Stimulated activated memory B cell treated with anti-CD40 and anti-IgM and Interleukin-4, amounts not matched to agents 10 μg/mL and 1 μg/mL and 100 μg/mL, for 72 hours (primary cell): ENCODE results near the gene PARD6G.

ENCODE experiments used
- ATAC-seq: fragments of 150-1000 bp; cut with Tn5 transposase; 2 replicates; pipeline ENCODE4 v1.10.0; 2021
- H3K27ac Mint-ChIP-seq: one replicate; pipeline ENCODE4 v1.8.0; 2022; ENCODE audit warnings: mild to moderate bottlenecking, mixed read lengths
- H3K27me3 Mint-ChIP-seq: one replicate; pipeline ENCODE4 v1.8.0; 2022; ENCODE audit warnings: mixed read lengths
- H3K36me3 Mint-ChIP-seq: one replicate; pipeline ENCODE4 v1.8.0; 2022; ENCODE audit warnings: mixed read lengths
- H3K4me1 Mint-ChIP-seq: one replicate; pipeline ENCODE4 v1.8.0; 2022; ENCODE audit warnings: mixed read lengths
- H3K4me3 Mint-ChIP-seq: one replicate; pipeline ENCODE4 v1.8.0; 2022; ENCODE audit warnings: mild to moderate bottlenecking, moderate library complexity, mixed read lengths
- H3K9me3 Mint-ChIP-seq: one replicate; pipeline ENCODE4 v1.8.0; 2022; ENCODE audit warnings: mixed read lengths

The PARD6G gene

GRCh38 chr18:80143881-80144280 is 103.4 kb downstream of the PARD6G start:
- ATAC-seq = no peak
- H3K36me3 Mint-ChIP-seq = no peaks in the 10 kb centered on the region
- no peak overlapping the region for H3K27ac Mint-ChIP-seq
- no peaks in the 10 kb centered on the region for H3K27me3 Mint-ChIP-seq
- no peaks in the 10 kb centered on the region for H3K9me3 Mint-ChIP-seq
- no peak overlapping the region for H3K4me3 Mint-ChIP-seq
- H3K4me1 Mint-ChIP-seq = no peaks in the 10 kb centered on the region

- peaks cover 26% of the 10 kb centered on the region for H3K36me3 Mint-ChIP-seq
- no peaks in the 10 kb centered on the region for H3K4me1 Mint-ChIP-seq
- ATAC-seq = no peak
- H3K27me3 Mint-ChIP-seq = no peaks in the 10 kb centered on the region
- H3K9me3 Mint-ChIP-seq = no peaks in the 10 kb centered on the region
- H3K27ac Mint-ChIP-seq = no peak overlapping the region
- no peak overlapping the region for H3K4me3 Mint-ChIP-seq
Observed at GRCh38 chr18:80140455-80140985, 106.8 kb downstream of the PARD6G start.

GRCh38 chr18:80137976-80138375 is 109.3 kb downstream of the PARD6G start:
- H3K4me1 Mint-ChIP-seq = no peaks in the 10 kb centered on the region
- H3K9me3 Mint-ChIP-seq = no peaks in the 10 kb centered on the region
- H3K27ac Mint-ChIP-seq = no peak overlapping the region
- ATAC-seq = no peak
- no peaks in the 10 kb centered on the region for H3K27me3 Mint-ChIP-seq
- H3K4me3 Mint-ChIP-seq = no peak overlapping the region
- peaks cover 47% of the 10 kb centered on the region for H3K36me3 Mint-ChIP-seq

GRCh38 chr18:80137137-80137536 is 110.2 kb downstream of the PARD6G start:
- Mint-ChIP-seq H3K4me3 (no peak overlapping the region), H3K36me3 (peaks cover 55% of the 10 kb centered on the region), H3K27me3 (no peaks in the 10 kb centered on the region), H3K9me3 (no peaks in the 10 kb centered on the region), H3K4me1 (peaks cover 8% of the 10 kb centered on the region), H3K27ac (no peak overlapping the region)
- ATAC-seq = no peak

GRCh38 chr18:80136679-80137078 is 110.6 kb downstream of the PARD6G start:
- no peak for ATAC-seq
- Mint-ChIP-seq H3K27ac (no peak overlapping the region), H3K36me3 (peaks cover 55% of the 10 kb centered on the region), H3K27me3 (no peaks in the 10 kb centered on the region), H3K4me3 (no peak overlapping the region), H3K4me1 (peaks cover 9% of the 10 kb centered on the region), H3K9me3 (no peaks in the 10 kb centered on the region)

GRCh38 chr18:80135136-80135535 is 112.2 kb downstream of the PARD6G start:
- Mint-ChIP-seq H3K4me3 (no peak overlapping the region), H3K36me3 (peaks cover 55% of the 10 kb centered on the region), H3K27ac (no peak overlapping the region), H3K27me3 (no peaks in the 10 kb centered on the region), H3K4me1 (peaks cover 10% of the 10 kb centered on the region), H3K9me3 (no peaks in the 10 kb centered on the region)
- no peak for ATAC-seq

- Mint-ChIP-seq H3K27me3 (no peaks in the 10 kb centered on the region), H3K27ac (no peak overlapping the region), H3K36me3 (peaks cover 59% of the 10 kb centered on the region), H3K9me3 (no peaks in the 10 kb centered on the region), H3K4me3 (no peak overlapping the region), H3K4me1 (peaks cover 16% of the 10 kb centered on the region)
- no peak for ATAC-seq
Observed at GRCh38 chr18:80133124-80133523, 114.2 kb downstream of the PARD6G start.

- H3K27ac Mint-ChIP-seq = no peak overlapping the region
Observed at GRCh38 chr18:80132180-80132812, 115.0 kb downstream of the PARD6G start.

GRCh38 chr18:80130555-80130954 is 116.8 kb downstream of the PARD6G start:
- H3K27me3 Mint-ChIP-seq = no peaks in the 10 kb centered on the region
- ATAC-seq = no peak
- H3K4me3 Mint-ChIP-seq = no peak overlapping the region
- no peak overlapping the region for H3K27ac Mint-ChIP-seq
- H3K4me1 Mint-ChIP-seq = peaks cover 27% of the 10 kb centered on the region
- peaks cover 3% of the 10 kb centered on the region for H3K9me3 Mint-ChIP-seq
- H3K36me3 Mint-ChIP-seq = peaks cover 56% of the 10 kb centered on the region

More at GRCh38 chr18:80132180-80132812, 115.0 kb downstream of the PARD6G start:
- Mint-ChIP-seq H3K36me3 (peaks cover 55% of the 10 kb centered on the region), H3K27me3 (no peaks in the 10 kb centered on the region), H3K4me3 (no peak overlapping the region), H3K4me1 (peaks cover 16% of the 10 kb centered on the region), H3K9me3 (peaks cover 2% of the 10 kb centered on the region)
- ATAC-seq = no peak

GRCh38 chr18:80129672-80130367 is 117.5 kb downstream of the PARD6G start:
- Mint-ChIP-seq H3K36me3 (peaks cover 53% of the 10 kb centered on the region), H3K4me1 (peaks cover 27% of the 10 kb centered on the region), H3K9me3 (peaks cover 3% of the 10 kb centered on the region), H3K27me3 (no peaks in the 10 kb centered on the region), H3K4me3 (no peak overlapping the region), H3K27ac (no peak overlapping the region)
- no peak for ATAC-seq

GRCh38 chr18:80127635-80128034 is 119.7 kb downstream of the PARD6G start:
- H3K4me1 Mint-ChIP-seq = peaks cover 24% of the 10 kb centered on the region
- peaks cover 45% of the 10 kb centered on the region for H3K36me3 Mint-ChIP-seq
- no peak for ATAC-seq
- no peaks in the 10 kb centered on the region for H3K27me3 Mint-ChIP-seq
- H3K27ac Mint-ChIP-seq = no peak overlapping the region
- H3K4me3 Mint-ChIP-seq = no peak overlapping the region
- H3K9me3 Mint-ChIP-seq = peaks cover 3% of the 10 kb centered on the region

GRCh38 chr18:80126797-80127196 is 120.5 kb downstream of the PARD6G start:
- Mint-ChIP-seq H3K36me3 (peaks cover 48% of the 10 kb centered on the region), H3K4me3 (no peak overlapping the region), H3K27me3 (no peaks in the 10 kb centered on the region), H3K9me3 (peaks cover 3% of the 10 kb centered on the region), H3K27ac (no peak overlapping the region), H3K4me1 (peaks cover 18% of the 10 kb centered on the region)
- ATAC-seq = no peak

GRCh38 chr18:80124131-80124530 is 123.2 kb downstream of the PARD6G start:
- H3K4me3 Mint-ChIP-seq = no peak overlapping the region

GRCh38 chr18:80120932-80121331 is 126.4 kb downstream of the PARD6G start:
- H3K27ac Mint-ChIP-seq = no peak overlapping the region
- no peak overlapping the region for H3K4me3 Mint-ChIP-seq
- H3K27me3 Mint-ChIP-seq = no peaks in the 10 kb centered on the region
- peaks cover 10% of the 10 kb centered on the region for H3K4me1 Mint-ChIP-seq
- ATAC-seq = no peak
- H3K9me3 Mint-ChIP-seq = no peaks in the 10 kb centered on the region
- peaks cover 59% of the 10 kb centered on the region for H3K36me3 Mint-ChIP-seq

More at GRCh38 chr18:80124131-80124530, 123.2 kb downstream of the PARD6G start:
- ATAC-seq = no peak
- Mint-ChIP-seq H3K27ac (no peak overlapping the region), H3K4me1 (peaks cover 11% of the 10 kb centered on the region), H3K36me3 (peaks cover 58% of the 10 kb centered on the region), H3K27me3 (no peaks in the 10 kb centered on the region), H3K9me3 (peaks cover 3% of the 10 kb centered on the region)

- peaks cover 22% of the 10 kb centered on the region for H3K4me1 Mint-ChIP-seq
- ATAC-seq = no peak
- peaks cover 52% of the 10 kb centered on the region for H3K36me3 Mint-ChIP-seq
- H3K27ac Mint-ChIP-seq = no peak overlapping the region
- H3K9me3 Mint-ChIP-seq = no peaks in the 10 kb centered on the region
- H3K4me3 Mint-ChIP-seq = no peak overlapping the region
- H3K27me3 Mint-ChIP-seq = no peaks in the 10 kb centered on the region
Observed at GRCh38 chr18:80119111-80119510, 128.2 kb downstream of the PARD6G start.

GRCh38 chr18:80115035-80115434 is 132.3 kb downstream of the PARD6G start:
- peaks cover 38% of the 10 kb centered on the region for H3K36me3 Mint-ChIP-seq
- H3K4me3 Mint-ChIP-seq = no peak overlapping the region
- no peaks in the 10 kb centered on the region for H3K9me3 Mint-ChIP-seq
- ATAC-seq = no peak
- peaks cover 40% of the 10 kb centered on the region for H3K4me1 Mint-ChIP-seq
- no peaks in the 10 kb centered on the region for H3K27me3 Mint-ChIP-seq
- H3K27ac Mint-ChIP-seq = no peak overlapping the region
